HG02973 (cell line): ENCODE results near the gene STK31.
"Not testable (repeated sequence)": the region's sequence is repeated elsewhere in the genome, so short reads cannot be mapped to it uniquely, and the experiment has no call there.

Source experiments
- ATAC-seq: cut with Tn5 transposase; IDR thresholded peaks from one replicate; pipeline ENCODE4 v1.9.1; 2021; ENCODE audit warnings: moderate library complexity; ENCODE audit not compliant: unreplicated experiment

The STK31 gene

GRCh38 chr7:23710000-23710399, at the start of gene STK31:
STK31 (plus strand) TSS chr7:23710219; CDS start chr7:23710286, 67 bp downstream.
- no peak for ATAC-seq

- no peak for ATAC-seq
These were observed 48.6 kb upstream of the STK31 start for GRCh38 chr7:23661385-23661784.

GRCh38 chr7:23662124-23662983, 47.7 kb upstream of the STK31 start:
- no peak for ATAC-seq

- ATAC-seq, result no peak
These were observed 47.1 kb upstream of the STK31 start for GRCh38 chr7:23662984-23663313.

- ATAC-seq, result no peak
These were observed 45.9 kb upstream of the STK31 start for GRCh38 chr7:23664122-23664521.

GRCh38 chr7:23672033-23672432, 38.0 kb upstream of the STK31 start:
- ATAC-seq, result no peak

GRCh38 chr7:23679898-23680413, 30.1 kb upstream of the STK31 start, which contains the start of gene FAM221A:
FAM221A (plus strand) TSS chr7:23680199; CDS start chr7:23680219, 20 bp downstream.
- peak; percentile 97 for ATAC-seq

GRCh38 chr7:23680414-23681405, 29.3 kb upstream of the STK31 start:
- ATAC-seq, result peak; percentile 34

- not testable (repeated sequence) for ATAC-seq
These were observed 26.0 kb upstream of the STK31 start for GRCh38 chr7:23684041-23684440.

GRCh38 chr7:23685731-23686130, 24.3 kb upstream of the STK31 start:
- ATAC-seq, result no peak

- ATAC-seq, result no peak
These were observed 23.0 kb upstream of the STK31 start for GRCh38 chr7:23687011-23687410.

GRCh38 chr7:23689165-23689564, 20.9 kb upstream of the STK31 start:
- no peak for ATAC-seq

- ATAC-seq, result no peak
These were observed 18.7 kb upstream of the STK31 start for GRCh38 chr7:23691320-23691719.

GRCh38 chr7:23693224-23693623, 16.8 kb upstream of the STK31 start:
- ATAC-seq, result no peak

- ATAC-seq, result peak; percentile 74
These were observed 13.0 kb upstream of the STK31 start for GRCh38 chr7:23696916-23697441.

- no peak for ATAC-seq
These were observed 11.2 kb upstream of the STK31 start for GRCh38 chr7:23698822-23699221.

- ATAC-seq, result no peak
These were observed 10.0 kb upstream of the STK31 start for GRCh38 chr7:23700046-23700445.

GRCh38 chr7:23709081-23709750, 803 bp upstream of the STK31 start:
- ATAC-seq, result no peak

- ATAC-seq, result no peak
These were observed 2.6 kb downstream of the STK31 start for GRCh38 chr7:23712368-23713284.
